ENCODE data around the gene TSPAN31. TPM values are rescaled to one million over a fixed set of nuclear protein-coding genes. Genes with fewer than 3 reads are reported as not detected.

The TSPAN31 gene
- total and polyA plus RNA-seq, 2 experiments from 2014 or later: 15.5 to 15.6 TPM

DNA sequence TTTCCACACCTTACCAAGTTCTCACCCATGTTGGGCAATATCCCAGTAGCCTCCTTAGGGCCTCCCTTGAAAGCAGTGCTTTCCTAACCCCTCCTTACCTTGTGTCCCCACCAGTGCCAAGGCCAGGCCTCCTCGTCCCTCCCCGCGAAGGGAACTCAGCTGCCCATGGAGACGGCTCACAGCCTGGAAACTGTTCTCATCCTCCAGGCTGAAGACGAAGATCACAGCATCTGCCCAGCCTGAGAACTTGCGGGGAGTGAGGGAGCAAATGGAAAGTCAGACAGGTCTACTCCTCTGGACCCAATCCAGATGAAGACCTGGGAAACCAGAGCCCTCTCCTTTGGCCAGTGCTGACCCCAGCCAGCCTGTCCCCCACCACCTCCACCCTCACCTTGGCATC lies 10.9 kb upstream of the TSPAN31 start (continued):
- TF ChIP-seq, protein P1, sequence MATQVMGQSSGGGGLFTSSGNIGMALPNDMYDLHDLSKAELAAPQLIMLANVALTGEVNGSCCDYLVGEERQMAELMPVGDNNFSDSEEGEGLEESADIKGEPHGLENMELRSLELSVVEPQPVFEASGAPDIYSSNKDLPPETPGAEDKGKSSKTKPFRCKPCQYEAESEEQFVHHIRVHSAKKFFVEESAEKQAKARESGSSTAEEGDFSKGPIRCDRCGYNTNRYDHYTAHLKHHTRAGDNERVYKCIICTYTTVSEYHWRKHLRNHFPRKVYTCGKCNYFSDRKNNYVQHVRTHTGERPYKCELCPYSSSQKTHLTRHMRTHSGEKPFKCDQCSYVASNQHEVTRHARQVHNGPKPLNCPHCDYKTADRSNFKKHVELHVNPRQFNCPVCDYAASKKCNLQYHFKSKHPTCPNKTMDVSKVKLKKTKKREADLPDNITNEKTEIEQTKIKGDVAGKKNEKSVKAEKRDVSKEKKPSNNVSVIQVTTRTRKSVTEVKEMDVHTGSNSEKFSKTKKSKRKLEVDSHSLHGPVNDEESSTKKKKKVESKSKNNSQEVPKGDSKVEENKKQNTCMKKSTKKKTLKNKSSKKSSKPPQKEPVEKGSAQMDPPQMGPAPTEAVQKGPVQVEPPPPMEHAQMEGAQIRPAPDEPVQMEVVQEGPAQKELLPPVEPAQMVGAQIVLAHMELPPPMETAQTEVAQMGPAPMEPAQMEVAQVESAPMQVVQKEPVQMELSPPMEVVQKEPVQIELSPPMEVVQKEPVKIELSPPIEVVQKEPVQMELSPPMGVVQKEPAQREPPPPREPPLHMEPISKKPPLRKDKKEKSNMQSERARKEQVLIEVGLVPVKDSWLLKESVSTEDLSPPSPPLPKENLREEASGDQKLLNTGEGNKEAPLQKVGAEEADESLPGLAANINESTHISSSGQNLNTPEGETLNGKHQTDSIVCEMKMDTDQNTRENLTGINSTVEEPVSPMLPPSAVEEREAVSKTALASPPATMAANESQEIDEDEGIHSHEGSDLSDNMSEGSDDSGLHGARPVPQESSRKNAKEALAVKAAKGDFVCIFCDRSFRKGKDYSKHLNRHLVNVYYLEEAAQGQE (IDR thresholded peaks at IDR 0.05; ENCODE audit: unreplicated experiment): no peak
- no peak for TF ChIP-seq ZNF331 (CRISPR knock-in tag; IDR thresholded peaks at IDR 0.05; ENCODE audit: low read depth)
- no peak for TF ChIP-seq EZH2 (IDR thresholded peaks at IDR 0.05; ENCODE audit: low read depth, unreplicated experiment)
- no peak for TF ChIP-seq ZNF114 (CRISPR knock-in tag; IDR thresholded peaks at IDR 0.05)

DNA sequence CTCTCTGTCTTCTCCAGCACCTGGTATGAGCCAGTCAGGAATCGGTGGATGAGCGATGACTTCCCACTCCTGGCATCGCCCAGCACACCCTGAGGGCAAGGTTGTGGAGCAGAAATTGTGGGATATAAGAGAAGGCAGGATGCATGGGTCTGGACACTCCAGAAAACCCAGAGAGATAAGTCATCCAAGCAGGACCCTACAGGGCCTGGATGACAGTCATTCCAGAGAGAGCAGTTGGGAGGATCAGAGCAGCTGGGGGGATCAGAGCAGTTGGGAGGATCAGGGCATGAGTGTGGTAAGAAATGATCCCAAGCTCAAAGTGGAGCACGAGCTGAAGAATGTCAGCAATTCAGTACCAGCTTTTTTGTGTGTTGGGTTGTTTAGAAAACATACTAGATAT lies 10.2 kb upstream of the TSPAN31 start:
- peaks cover 31% of the 10 kb centered on the region for H3K4me1 Mint-ChIP-seq
- Histone ChIP-seq H2AFZ (no peak overlapping the region), H3K79me2 (replicated peaks; ENCODE audit: insufficient read depth) (no peaks in the 10 kb centered on the region), H3F3A (replicated peaks; ENCODE audit: low read depth) (peaks cover 10% of the 10 kb centered on the region), H3K36me3 (ENCODE audit: insufficient read depth) (no peaks in the 10 kb centered on the region), H3K9me2 (ENCODE audit: insufficient read depth) (no peaks in the 10 kb centered on the region), H3K4me1 (ENCODE audit: insufficient read depth) (peaks cover 19% of the 10 kb centered on the region), H3K27ac (ENCODE audit: low read depth) (no peak overlapping the region), H4K20me1 (replicated peaks; ENCODE audit: insufficient read depth) (no peaks in the 10 kb centered on the region; the same call in 1 of the 2 replicates), H3K27me3 (ENCODE audit: insufficient read depth) (peaks cover 100% of the 10 kb centered on the region), H3K4me3 (no peak overlapping the region), H3K4me2 (no peak overlapping the region)
- H3K36me3 Mint-ChIP-seq (ENCODE audit: low read depth): no peaks in the 10 kb centered on the region; the same call in 2 of the 3 replicates
- DNase-seq (ENCODE audit: low spot score): no peak
- H3K27me3 Mint-ChIP-seq (ENCODE audit: insufficient read depth, low read depth, poor library complexity): peaks cover 91% of the 10 kb centered on the region
- no peak for ATAC-seq
- peaks cover 2% of the 10 kb centered on the region for H3K9me3 Mint-ChIP-seq
- no peak overlapping the region for H3K27ac Mint-ChIP-seq
- peak overlapping the region; percentile 7; the same call in 1 of the 3 replicates for H3K4me3 Mint-ChIP-seq
- TF ChIP-seq EZH2phosphoT487 (IDR thresholded peaks at IDR 0.05; ENCODE audit: unreplicated experiment) (no peak), EZH2 (IDR thresholded peaks at IDR 0.05; ENCODE audit: low read depth, unreplicated experiment) (no peak), JUNB (IDR thresholded peaks at IDR 0.05; ENCODE audit: unreplicated experiment) (no peak), STAT1 (IDR thresholded peaks at IDR 0.05; ENCODE audit: unreplicated experiment) (no peak), POLR2AphosphoS5 (IDR thresholded peaks at IDR 0.05; ENCODE audit: low read depth) (no peak), ZNF114 (CRISPR knock-in tag; IDR thresholded peaks at IDR 0.05) (no peak), ZNF331 (CRISPR knock-in tag; IDR thresholded peaks at IDR 0.05; ENCODE audit: low read depth) (no peak)
- TF ChIP-seq, protein P2, sequence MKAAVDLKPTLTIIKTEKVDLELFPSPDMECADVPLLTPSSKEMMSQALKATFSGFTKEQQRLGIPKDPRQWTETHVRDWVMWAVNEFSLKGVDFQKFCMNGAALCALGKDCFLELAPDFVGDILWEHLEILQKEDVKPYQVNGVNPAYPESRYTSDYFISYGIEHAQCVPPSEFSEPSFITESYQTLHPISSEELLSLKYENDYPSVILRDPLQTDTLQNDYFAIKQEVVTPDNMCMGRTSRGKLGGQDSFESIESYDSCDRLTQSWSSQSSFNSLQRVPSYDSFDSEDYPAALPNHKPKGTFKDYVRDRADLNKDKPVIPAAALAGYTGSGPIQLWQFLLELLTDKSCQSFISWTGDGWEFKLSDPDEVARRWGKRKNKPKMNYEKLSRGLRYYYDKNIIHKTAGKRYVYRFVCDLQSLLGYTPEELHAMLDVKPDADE (IDR thresholded peaks at IDR 0.05): no peak
- TF ChIP-seq, protein P1 (IDR thresholded peaks at IDR 0.05; ENCODE audit: unreplicated experiment): no peak
- TF ChIP-seq, protein P3, sequence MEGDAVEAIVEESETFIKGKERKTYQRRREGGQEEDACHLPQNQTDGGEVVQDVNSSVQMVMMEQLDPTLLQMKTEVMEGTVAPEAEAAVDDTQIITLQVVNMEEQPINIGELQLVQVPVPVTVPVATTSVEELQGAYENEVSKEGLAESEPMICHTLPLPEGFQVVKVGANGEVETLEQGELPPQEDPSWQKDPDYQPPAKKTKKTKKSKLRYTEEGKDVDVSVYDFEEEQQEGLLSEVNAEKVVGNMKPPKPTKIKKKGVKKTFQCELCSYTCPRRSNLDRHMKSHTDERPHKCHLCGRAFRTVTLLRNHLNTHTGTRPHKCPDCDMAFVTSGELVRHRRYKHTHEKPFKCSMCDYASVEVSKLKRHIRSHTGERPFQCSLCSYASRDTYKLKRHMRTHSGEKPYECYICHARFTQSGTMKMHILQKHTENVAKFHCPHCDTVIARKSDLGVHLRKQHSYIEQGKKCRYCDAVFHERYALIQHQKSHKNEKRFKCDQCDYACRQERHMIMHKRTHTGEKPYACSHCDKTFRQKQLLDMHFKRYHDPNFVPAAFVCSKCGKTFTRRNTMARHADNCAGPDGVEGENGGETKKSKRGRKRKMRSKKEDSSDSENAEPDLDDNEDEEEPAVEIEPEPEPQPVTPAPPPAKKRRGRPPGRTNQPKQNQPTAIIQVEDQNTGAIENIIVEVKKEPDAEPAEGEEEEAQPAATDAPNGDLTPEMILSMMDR (conservative IDR thresholded peaks at IDR 0.05; ENCODE audit: low read depth in 2 of 2): no peak

Data from GM23338 (cell line).